Activated naive CD8-positive, alpha-beta T cell treated with anti-CD3 and anti-CD28 coated beads, Interleukin-2, amount 50 U/mL, for 24 hours (primary cell): ENCODE measurements around the gene FBXW8.

Experiments
- ATAC-seq: fragments of 150-1000 bp; cut with Tn5 transposase; one replicate; pipeline ENCODE4 v1.10.0; 2021
- DNase-seq: peaks from one replicate; pipeline ENCODE4 v3.0.0; 2021
- H3K27ac Mint-ChIP-seq: one replicate; pipeline ENCODE4 v1.8.0; 2021; ENCODE audit warnings: mild to moderate bottlenecking, mixed read lengths
- H3K27me3 Mint-ChIP-seq: one replicate; pipeline ENCODE4 v1.8.0; 2021; ENCODE audit warnings: mixed read lengths
- H3K36me3 Mint-ChIP-seq: one replicate; pipeline ENCODE4 v1.8.0; 2021; ENCODE audit warnings: low read depth, mixed read lengths
- H3K4me1 Mint-ChIP-seq: one replicate; pipeline ENCODE4 v1.8.0; 2021; ENCODE audit warnings: mixed read lengths
- H3K4me3 Mint-ChIP-seq: one replicate; pipeline ENCODE4 v1.8.0; 2021; ENCODE audit warnings: mild to moderate bottlenecking, moderate library complexity, mixed read lengths
- H3K9me3 Mint-ChIP-seq: one replicate; pipeline ENCODE4 v1.8.0; 2021; ENCODE audit warnings: mixed read lengths

Gene FBXW8

DNA sequence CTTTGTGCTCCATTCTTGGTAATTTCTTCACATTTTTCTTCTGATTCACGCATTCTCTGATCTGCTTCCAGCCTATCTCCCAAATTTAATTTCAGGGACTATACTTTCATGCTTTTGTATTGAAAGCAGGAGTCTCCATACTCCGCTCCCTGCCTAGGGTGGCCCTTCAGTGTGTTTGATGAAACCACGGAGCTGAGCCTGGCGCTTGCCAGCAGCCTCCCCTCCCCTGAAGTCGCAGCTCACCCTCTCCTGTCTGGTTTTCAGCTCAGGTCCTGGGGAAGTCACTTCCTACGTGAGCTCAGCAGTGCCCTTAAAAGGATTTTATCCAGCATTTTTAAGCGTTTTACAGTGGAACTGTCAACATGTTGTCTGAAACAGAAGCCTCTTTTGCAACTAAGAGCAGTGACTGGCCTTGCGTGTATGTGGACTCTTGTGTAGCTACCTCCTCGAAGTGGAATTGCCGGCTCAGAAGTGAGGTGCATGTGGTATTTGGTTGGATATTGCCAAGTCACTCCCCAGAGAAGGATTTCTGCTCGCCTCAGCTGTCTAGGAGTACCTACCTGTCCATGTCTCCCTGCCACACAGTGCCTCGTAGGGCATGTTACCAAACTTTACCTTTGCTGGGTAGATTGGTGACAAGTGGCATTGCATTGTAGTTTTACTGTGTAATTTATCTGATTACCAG lies 109.9 kb downstream of the FBXW8 start:
- no peaks in the 10 kb centered on the region for H3K27me3 Mint-ChIP-seq
- no peak overlapping the region for H3K4me3 Mint-ChIP-seq
- peaks cover 22% of the 10 kb centered on the region for H3K36me3 Mint-ChIP-seq
- DNase-seq = no peak
- no peak overlapping the region for H3K27ac Mint-ChIP-seq
- H3K9me3 Mint-ChIP-seq = peaks cover 2% of the 10 kb centered on the region
- peaks cover 2% of the 10 kb centered on the region for H3K4me1 Mint-ChIP-seq
- no peak for ATAC-seq

DNA sequence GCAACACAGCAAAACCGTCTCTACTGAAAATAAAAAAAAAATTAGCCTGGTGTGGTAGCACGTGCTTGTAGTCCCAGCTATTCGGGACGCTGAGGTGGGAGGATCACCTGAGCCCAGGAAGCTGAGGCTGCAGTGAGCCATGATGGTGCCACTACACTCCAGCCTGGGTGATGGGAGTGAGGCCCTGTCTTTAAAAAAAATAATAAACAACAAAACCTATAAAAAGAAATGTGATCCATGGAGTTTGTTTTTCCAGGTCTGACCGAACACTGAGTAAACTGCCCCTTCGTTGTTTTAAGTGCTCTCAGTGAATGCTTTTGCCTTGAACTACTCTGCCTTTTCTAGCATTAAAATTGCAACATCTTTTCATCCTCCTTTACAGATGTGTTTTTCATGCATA lies 111.7 kb downstream of the FBXW8 start:
- ATAC-seq = no peak
- no peak for DNase-seq
- H3K9me3 Mint-ChIP-seq = no peaks in the 10 kb centered on the region
- no peak overlapping the region for H3K27ac Mint-ChIP-seq
- H3K36me3 Mint-ChIP-seq = peaks cover 17% of the 10 kb centered on the region
- H3K4me3 Mint-ChIP-seq = no peak overlapping the region
- no peaks in the 10 kb centered on the region for H3K27me3 Mint-ChIP-seq
- peaks cover 4% of the 10 kb centered on the region for H3K4me1 Mint-ChIP-seq

DNA sequence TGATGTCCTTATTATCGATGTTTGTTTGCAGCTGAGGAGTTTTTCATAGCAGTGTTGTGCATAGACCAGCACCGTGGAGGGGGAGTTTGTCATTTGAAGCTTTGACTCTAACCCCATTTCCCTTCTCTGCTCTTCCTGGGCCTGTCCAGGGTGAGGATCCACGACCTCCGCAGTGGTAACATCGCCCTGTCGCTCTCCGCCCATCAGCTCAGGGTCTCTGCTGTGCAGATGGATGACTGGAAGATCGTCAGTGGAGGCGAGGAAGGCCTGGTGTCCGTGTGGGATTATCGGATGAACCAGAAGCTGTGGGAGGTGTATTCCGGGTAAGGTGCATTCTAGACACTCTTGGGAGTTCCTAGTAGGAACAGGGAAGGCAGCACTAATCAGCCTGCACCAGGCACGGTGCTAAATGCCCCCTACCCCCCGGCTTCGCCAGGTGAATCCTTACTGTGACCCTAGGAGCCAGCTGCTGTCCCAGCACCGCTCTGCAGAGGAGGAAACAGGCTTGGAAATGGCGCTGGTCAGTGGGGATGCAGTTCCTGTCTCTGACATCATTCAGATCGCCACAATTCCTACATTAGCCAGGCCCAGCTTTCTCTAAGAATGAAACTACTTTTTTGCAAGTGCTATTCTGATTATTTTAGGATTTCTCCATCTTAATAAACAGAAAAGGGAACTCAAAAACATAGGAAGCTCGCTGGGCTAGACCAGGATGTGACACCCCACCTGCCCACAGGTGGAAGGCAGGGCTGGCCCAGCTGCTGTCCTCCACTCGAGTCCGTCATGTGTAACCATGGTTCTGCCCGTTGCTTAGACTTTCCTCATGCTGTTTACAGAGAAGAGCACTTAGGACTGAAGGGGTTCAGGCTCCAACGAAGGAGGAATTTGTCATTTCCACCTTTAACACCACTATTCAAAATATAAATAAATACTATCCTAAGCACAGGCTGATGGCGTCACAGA lies 113.5 kb downstream of the FBXW8 start:
- DNase-seq = no peak
- Mint-ChIP-seq H3K9me3 (no peaks in the 10 kb centered on the region), H3K27ac (no peak overlapping the region), H3K27me3 (no peaks in the 10 kb centered on the region), H3K4me3 (no peak overlapping the region), H3K4me1 (peaks cover 4% of the 10 kb centered on the region), H3K36me3 (peaks cover 17% of the 10 kb centered on the region)
- no peak for ATAC-seq

DNA sequence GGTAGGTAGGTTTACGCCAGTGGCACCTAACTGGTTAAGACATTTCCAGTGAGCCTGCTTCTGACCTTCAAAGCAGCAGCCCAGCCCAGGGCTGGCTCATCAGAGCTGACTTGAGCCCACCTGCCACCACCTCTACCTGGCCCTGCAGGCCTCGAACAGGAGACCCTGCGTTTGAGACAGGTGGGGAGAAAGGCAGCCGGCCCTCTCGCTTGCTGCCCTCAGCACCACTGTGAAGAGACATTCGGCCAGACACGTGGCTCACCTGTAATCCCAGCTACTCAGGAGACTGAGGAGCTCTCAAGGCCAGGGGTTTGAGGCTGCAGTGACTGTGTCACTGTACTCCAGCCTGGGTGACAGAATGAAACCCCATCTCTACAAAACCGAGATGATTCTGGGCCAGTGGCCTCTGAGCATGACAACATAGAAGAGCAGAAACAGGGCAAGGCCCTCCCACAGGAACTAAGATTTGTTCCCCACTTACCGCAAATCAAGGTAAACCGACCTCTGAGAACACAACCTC lies 114.3 kb downstream of the FBXW8 start:
- DNase-seq = no peak
- no peak for ATAC-seq
- no peak overlapping the region for H3K27ac Mint-ChIP-seq
- no peaks in the 10 kb centered on the region for H3K27me3 Mint-ChIP-seq
- H3K4me1 Mint-ChIP-seq = peaks cover 4% of the 10 kb centered on the region
- H3K36me3 Mint-ChIP-seq = peaks cover 14% of the 10 kb centered on the region
- no peaks in the 10 kb centered on the region for H3K9me3 Mint-ChIP-seq
- no peak overlapping the region for H3K4me3 Mint-ChIP-seq

DNA sequence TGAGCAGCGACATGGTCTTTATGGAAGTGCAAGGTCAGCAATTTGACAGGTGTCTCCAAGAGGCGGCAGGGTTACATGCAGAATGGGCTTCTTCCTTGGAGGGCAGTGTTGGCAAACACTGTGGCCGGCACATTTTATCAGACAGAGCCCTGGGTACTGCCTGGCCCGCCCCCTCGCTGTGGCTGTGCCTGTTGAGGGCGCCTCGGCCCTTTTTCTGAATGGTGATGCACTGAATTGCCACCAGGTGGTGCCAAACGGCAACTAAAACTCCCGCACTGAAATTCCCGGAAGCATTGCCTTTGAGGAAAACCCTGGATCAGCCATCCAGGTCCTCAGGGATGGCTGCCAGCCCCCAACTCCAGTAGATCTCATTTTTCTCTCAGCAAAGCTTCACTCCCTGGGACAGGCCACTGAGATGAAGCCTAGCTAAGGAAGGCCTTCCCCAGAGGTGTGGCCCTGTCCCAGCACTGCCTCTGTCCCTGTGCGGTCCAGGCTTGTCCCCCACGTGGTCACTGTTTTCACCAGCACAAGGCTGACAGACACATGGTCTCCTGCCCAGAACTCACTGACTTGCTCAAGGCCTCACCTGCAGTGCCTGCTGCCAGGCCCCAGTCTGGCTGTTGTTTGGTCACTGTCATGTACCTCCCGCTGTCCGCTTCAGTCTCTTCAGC lies 114.9 kb downstream of the FBXW8 start:
- peak overlapping the region; percentile 49 for H3K27ac Mint-ChIP-seq
- peak; percentile 56 for DNase-seq
- H3K4me3 Mint-ChIP-seq = no peak overlapping the region

DNA sequence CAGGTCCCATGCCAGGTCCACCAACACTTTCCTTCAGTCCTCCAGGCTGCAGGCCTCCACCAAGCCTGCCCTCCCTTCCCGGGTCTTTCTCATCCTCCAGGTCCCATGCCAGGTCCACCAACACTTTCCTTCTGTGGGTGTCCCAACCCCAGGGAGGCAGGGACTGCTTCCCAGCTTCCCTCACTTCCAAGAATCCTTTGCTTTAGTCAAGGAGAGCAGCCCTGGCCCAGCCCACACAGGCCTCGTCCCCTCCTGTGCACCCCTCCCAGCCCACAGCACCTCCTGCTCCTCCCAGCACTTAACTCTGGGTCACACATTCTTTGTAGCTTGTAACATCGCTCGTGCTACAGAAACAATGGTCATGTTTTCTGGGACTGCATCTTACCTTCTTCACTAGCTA lies 115.6 kb downstream of the FBXW8 start:
- ATAC-seq (no peak), DNase-seq (no peak)
- Mint-ChIP-seq H3K36me3 (peaks cover 14% of the 10 kb centered on the region), H3K27me3 (no peaks in the 10 kb centered on the region), H3K27ac (no peak overlapping the region), H3K4me1 (peaks cover 4% of the 10 kb centered on the region), H3K9me3 (no peaks in the 10 kb centered on the region), H3K4me3 (no peak overlapping the region)

More for the DNA sequence above, 114.9 kb downstream of the FBXW8 start:
- ATAC-seq = peak; percentile 55
- no peaks in the 10 kb centered on the region for H3K27me3 Mint-ChIP-seq
- no peaks in the 10 kb centered on the region for H3K9me3 Mint-ChIP-seq
- peaks cover 4% of the 10 kb centered on the region for H3K4me1 Mint-ChIP-seq
- peaks cover 14% of the 10 kb centered on the region for H3K36me3 Mint-ChIP-seq

DNA sequence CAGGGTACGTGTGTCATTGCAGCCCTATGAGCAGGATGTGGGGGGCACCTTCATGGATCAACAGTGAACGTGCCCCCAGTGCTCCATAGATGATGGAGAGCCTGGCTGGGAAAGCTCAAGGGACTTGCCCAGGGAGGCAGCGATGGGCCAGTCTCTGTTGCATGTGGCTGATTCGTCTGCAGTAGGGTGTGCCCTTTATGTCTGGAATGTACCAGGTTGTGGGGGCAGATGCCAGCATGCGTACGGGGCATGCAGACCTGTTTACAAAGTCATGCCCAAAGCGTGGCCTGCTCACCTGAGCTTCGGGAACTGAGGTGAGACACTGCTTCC lies 116.1 kb downstream of the FBXW8 start:
- no peak overlapping the region for H3K4me3 Mint-ChIP-seq
- no peaks in the 10 kb centered on the region for H3K27me3 Mint-ChIP-seq
- H3K4me1 Mint-ChIP-seq = peaks cover 4% of the 10 kb centered on the region
- H3K36me3 Mint-ChIP-seq = peaks cover 14% of the 10 kb centered on the region
- DNase-seq = no peak
- no peak overlapping the region for H3K27ac Mint-ChIP-seq
- ATAC-seq = no peak
- no peaks in the 10 kb centered on the region for H3K9me3 Mint-ChIP-seq

DNA sequence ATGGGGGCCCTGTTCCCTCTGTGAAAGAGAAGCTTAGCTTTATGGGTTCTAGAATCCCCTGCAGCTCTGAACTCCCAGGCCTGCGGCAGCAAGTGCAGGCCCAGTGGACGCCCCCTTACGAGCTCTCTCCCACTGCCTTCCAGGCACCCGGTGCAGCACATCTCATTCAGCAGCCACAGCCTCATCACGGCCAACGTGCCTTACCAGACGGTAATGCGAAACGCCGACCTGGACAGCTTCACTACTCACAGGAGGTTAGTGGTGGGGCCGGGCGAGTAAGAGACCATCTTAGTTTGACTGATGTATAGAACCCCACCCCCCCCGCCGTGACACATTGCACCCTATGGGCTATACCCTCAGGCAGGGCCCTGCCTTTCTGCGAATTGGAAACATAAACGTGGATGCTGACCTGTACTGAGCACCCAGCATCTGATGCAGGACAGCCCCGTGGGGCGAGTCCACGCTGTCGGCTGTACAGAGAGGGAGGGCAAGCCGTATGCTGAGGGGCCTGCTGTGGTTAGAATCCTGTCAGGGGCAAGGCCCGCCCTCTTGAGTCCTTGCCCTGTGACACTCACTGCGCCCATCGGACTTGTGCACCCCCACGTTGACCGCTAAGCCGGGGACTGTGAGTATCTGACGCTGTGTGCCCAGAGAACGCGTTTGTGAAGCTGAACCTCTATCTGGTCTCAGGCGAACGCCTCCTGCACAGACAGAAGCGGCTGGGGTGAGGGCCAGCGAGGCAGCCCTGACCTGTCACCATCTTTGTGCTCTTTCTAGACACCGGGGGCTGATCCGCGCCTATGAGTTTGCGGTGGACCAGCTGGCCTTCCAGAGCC lies 116.7 kb downstream of the FBXW8 start:
- H3K9me3 Mint-ChIP-seq = no peaks in the 10 kb centered on the region
- H3K4me1 Mint-ChIP-seq = peaks cover 4% of the 10 kb centered on the region
- ATAC-seq = peak; percentile 17
- H3K36me3 Mint-ChIP-seq = peaks cover 14% of the 10 kb centered on the region
- no peak overlapping the region for H3K27ac Mint-ChIP-seq
- no peak overlapping the region for H3K4me3 Mint-ChIP-seq
- no peaks in the 10 kb centered on the region for H3K27me3 Mint-ChIP-seq
- DNase-seq = no peak

DNA sequence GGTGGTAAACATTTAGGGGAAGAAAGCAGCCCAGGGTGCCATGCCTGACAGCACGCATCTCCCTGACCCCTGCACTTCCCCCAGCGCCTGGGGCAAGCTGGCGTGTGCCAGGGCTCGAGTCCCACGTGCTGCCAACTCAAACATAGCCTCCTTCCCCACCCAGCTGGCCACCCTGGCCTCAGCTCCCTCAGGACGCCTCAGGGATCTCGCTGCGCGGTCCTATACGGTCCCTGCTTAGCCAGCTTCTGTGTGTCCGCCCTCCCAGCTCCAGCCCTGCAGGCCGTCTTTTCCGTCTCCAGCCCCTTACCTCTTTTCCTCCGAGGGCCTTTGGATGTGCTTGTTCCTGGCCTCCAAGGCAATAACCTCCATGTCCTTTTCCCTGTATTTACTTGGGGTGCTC lies 117.5 kb downstream of the FBXW8 start:
- ATAC-seq (no peak), DNase-seq (no peak)
- Mint-ChIP-seq H3K4me1 (peaks cover 5% of the 10 kb centered on the region), H3K9me3 (no peaks in the 10 kb centered on the region), H3K4me3 (no peak overlapping the region), H3K36me3 (peaks cover 14% of the 10 kb centered on the region), H3K27me3 (no peaks in the 10 kb centered on the region), H3K27ac (no peak overlapping the region)

DNA sequence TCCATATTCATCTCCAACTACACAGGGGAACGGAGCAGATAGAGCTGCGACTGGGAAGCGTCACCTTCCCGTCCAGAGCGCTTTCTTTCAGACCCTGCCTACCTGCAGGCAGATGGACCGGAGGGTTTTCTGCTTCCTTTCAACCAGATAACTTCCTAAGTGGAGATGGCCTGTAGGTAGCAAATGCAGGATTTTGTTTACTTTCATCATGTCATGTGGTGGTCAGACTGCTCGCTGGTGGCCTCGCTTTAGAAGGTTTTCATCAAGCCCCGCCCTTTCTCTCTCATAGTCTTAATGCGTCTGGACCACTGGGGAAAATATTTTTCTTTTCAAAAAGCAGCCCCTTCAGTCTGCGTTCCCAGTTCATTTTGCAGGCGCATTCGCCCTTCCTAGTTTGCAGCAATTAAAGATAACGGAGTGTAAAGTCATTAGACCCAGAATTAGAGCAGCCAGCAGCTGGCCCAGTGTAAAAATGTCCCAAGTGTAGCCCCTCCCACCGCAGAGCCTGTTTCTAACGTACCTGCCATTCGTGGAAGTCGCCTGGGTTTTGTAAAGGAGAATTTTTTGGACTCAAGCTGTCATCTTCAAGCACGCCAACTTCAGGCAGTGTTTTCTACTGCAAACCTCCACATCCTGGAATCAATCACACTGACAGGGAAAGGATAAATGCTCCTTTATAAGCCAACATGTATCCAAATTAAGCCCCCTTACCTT lies 119.6 kb downstream of the FBXW8 start:
- Mint-ChIP-seq H3K9me3 (no peaks in the 10 kb centered on the region), H3K4me3 (no peak overlapping the region), H3K36me3 (peaks cover 12% of the 10 kb centered on the region), H3K27ac (no peak overlapping the region), H3K4me1 (peaks cover 10% of the 10 kb centered on the region), H3K27me3 (peaks cover 2% of the 10 kb centered on the region)
- DNase-seq = no peak
- no peak for ATAC-seq

DNA sequence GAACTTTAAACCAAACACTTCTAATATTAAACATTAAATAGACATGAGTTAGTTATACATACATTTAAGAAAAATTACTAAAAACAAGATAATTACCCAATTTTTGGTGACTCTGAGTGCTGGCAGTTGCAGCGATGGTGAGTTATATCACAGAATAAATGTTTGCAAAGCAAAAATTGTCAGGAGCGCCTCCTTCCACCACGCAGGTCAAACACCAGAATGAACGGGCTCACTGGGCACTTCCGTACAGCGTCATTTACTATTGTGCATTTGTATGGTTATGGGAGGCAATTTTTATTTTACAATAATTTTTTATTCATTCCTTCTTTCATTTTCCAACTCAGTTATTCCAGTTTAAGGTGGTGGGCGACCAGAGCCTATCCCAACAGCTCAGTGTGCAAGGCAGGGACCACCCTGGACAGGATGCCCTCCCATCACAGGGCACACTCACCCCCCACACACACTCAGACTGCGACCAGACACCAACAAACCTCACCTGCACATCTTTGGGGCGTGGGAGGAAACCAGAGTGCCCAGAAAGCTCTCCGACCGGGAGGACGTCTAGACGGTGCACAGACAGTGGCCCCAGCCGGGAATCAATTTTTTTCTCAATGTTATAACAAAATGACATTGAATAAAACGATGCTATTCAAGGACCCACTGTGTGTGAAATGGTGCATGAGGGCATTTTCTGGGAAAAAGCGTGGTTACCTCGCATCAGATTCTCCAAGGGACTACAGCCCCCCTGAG lies 121.3 kb downstream of the FBXW8 start:
- Mint-ChIP-seq H3K4me3 (no peak overlapping the region), H3K9me3 (no peaks in the 10 kb centered on the region)

DNA sequence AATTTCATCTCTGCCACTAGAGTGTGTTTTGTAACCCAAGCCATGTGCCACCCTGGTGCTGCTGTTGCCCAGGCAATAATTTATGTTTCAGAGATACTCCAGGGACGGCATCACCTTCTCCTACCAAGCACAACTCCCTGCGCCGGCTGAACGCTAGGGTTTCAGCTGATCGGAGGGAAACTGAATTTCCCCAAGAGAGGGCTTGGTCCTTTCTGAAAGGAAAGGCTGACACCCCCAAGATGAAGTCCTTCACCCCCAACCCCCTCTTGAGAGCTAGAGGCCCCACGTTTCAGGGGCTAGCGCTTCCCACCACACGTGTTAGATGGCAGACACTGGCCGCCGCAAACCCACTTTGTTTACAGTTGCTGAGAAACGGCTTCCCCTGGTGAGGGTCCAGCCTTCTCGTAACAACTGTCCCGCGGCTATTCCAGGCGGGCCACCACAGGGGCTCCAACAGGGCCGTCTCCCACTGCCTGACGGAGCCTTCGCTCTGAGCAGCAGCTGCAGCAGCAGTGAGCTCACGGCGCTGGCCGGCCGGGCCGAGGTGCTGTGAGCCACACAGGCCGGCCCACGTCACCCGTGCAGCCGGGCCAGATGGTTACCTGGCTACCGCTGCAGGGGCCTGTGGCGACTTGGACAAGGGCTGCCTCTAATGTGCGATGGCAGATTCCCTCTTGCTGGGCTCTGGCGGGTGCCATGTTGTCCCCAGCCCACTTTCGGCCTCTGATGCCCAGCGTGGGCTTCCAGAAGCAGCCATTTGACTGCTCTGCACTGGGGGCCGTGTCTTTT lies 122.0 kb downstream of the FBXW8 start:
- H3K4me1 Mint-ChIP-seq = peaks cover 6% of the 10 kb centered on the region
- peaks cover 3% of the 10 kb centered on the region for H3K36me3 Mint-ChIP-seq
- no peak overlapping the region for H3K27ac Mint-ChIP-seq
- no peaks in the 10 kb centered on the region for H3K9me3 Mint-ChIP-seq
- H3K27me3 Mint-ChIP-seq = peaks cover 2% of the 10 kb centered on the region
- no peak overlapping the region for H3K4me3 Mint-ChIP-seq
- DNase-seq = no peak
- ATAC-seq = peak; percentile 33

More for the DNA sequence above, 121.3 kb downstream of the FBXW8 start:
- Mint-ChIP-seq H3K27ac (no peak overlapping the region), H3K27me3 (peaks cover 2% of the 10 kb centered on the region), H3K36me3 (peaks cover 3% of the 10 kb centered on the region), H3K4me1 (peaks cover 6% of the 10 kb centered on the region)
- DNase-seq (no peak), ATAC-seq (no peak)
